ENCODE data around the gene TSHZ1. TPM values are rescaled to one million over a fixed set of nuclear protein-coding genes. Genes with fewer than 3 reads are reported as not detected.

TSHZ1 gene
- total RNA-seq, 1 donor from 2014 or later = 32.0 TPM

GRCh38 chr18:75269124-75269680 is 58.6 kb downstream of the TSHZ1 start:
- DNase-seq (ENCODE audit: low spot score) = no peak

- DNase-seq (ENCODE audit: low spot score) = no peak
Measured at GRCh38 chr18:75269696-75270095, 59.1 kb downstream of the TSHZ1 start.

GRCh38 chr18:75271952-75272351 is 61.4 kb downstream of the TSHZ1 start:
- DNase-seq (ENCODE audit: low spot score) = no peak

- no peak for DNase-seq (ENCODE audit: low spot score)
Measured at GRCh38 chr18:75273817-75274216, 63.2 kb downstream of the TSHZ1 start.

- DNase-seq (ENCODE audit: low spot score) = no peak
Measured at GRCh38 chr18:75275226-75275625, 64.6 kb downstream of the TSHZ1 start.

GRCh38 chr18:75276818-75277609 is 66.4 kb downstream of the TSHZ1 start:
- no peak for DNase-seq (ENCODE audit: low spot score)

- no peak for DNase-seq (ENCODE audit: low spot score)
Measured at GRCh38 chr18:75277610-75277928, 67.0 kb downstream of the TSHZ1 start.

- no peak for DNase-seq (ENCODE audit: low spot score)
Measured at GRCh38 chr18:75279381-75279780, 68.8 kb downstream of the TSHZ1 start.

GRCh38 chr18:75280427-75281280 is 70.1 kb downstream of the TSHZ1 start:
- DNase-seq (ENCODE audit: low spot score) = no peak

GRCh38 chr18:75282746-75283145 is 72.1 kb downstream of the TSHZ1 start:
- DNase-seq (ENCODE audit: low spot score) = no peak

GRCh38 chr18:75283731-75284130 is 73.1 kb downstream of the TSHZ1 start:
- DNase-seq (ENCODE audit: low spot score) = no peak

GRCh38 chr18:75284566-75284965 is 74.0 kb downstream of the TSHZ1 start:
- DNase-seq (ENCODE audit: low spot score) = no peak

GRCh38 chr18:75285876-75286275 is 75.3 kb downstream of the TSHZ1 start:
- DNase-seq (ENCODE audit: low spot score) = no peak

- DNase-seq (ENCODE audit: low spot score) = no peak
Measured at GRCh38 chr18:75287006-75287405, 76.4 kb downstream of the TSHZ1 start.

GRCh38 chr18:75287700-75288099 is 77.1 kb downstream of the TSHZ1 start:
- DNase-seq (ENCODE audit: low spot score) = no peak

GRCh38 chr18:75289761-75290160 is 79.2 kb downstream of the TSHZ1 start:
- no peak for DNase-seq (ENCODE audit: low spot score)

GRCh38 chr18:75290737-75291358 is 80.3 kb downstream of the TSHZ1 start:
- DNase-seq (ENCODE audit: low spot score) = no peak

GRCh38 chr18:75291460-75291859 is 80.9 kb downstream of the TSHZ1 start:
- no peak for DNase-seq (ENCODE audit: low spot score)

- no peak for DNase-seq (ENCODE audit: low spot score)
Measured at GRCh38 chr18:75293591-75293990, 83.0 kb downstream of the TSHZ1 start.

GRCh38 chr18:75297731-75298130 is 87.1 kb downstream of the TSHZ1 start:
- no peak for DNase-seq (ENCODE audit: low spot score)

GRCh38 chr18:75304678-75305557 is 94.3 kb downstream of the TSHZ1 start:
- DNase-seq (ENCODE audit: low spot score) = no peak
